Measurements from ENCODE around the gene TNPO3. TPM values are rescaled to one million over a fixed set of nuclear protein-coding genes. Genes with fewer than 3 reads are reported as not detected.
A peak's percentile ranks its signal among the peaks of the same experiment; 100 is the strongest.

The TNPO3 gene
- total RNA-seq, 1 donor from 2014 or later = 52.5 TPM

GRCh38 chr7:128988372-128988771, 66.5 kb downstream of the TNPO3 start:
- TF ChIP-seq, protein P1, sequence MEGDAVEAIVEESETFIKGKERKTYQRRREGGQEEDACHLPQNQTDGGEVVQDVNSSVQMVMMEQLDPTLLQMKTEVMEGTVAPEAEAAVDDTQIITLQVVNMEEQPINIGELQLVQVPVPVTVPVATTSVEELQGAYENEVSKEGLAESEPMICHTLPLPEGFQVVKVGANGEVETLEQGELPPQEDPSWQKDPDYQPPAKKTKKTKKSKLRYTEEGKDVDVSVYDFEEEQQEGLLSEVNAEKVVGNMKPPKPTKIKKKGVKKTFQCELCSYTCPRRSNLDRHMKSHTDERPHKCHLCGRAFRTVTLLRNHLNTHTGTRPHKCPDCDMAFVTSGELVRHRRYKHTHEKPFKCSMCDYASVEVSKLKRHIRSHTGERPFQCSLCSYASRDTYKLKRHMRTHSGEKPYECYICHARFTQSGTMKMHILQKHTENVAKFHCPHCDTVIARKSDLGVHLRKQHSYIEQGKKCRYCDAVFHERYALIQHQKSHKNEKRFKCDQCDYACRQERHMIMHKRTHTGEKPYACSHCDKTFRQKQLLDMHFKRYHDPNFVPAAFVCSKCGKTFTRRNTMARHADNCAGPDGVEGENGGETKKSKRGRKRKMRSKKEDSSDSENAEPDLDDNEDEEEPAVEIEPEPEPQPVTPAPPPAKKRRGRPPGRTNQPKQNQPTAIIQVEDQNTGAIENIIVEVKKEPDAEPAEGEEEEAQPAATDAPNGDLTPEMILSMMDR (conservative IDR thresholded peaks at IDR 0.05; ENCODE audit: low read depth, low read length) = no peak
- DNase-seq (ENCODE audit: low read depth) = no peak
- no peak overlapping the region for H3K4me3 ChIP-seq (ENCODE audit: low read depth, low read length)

DNA sequence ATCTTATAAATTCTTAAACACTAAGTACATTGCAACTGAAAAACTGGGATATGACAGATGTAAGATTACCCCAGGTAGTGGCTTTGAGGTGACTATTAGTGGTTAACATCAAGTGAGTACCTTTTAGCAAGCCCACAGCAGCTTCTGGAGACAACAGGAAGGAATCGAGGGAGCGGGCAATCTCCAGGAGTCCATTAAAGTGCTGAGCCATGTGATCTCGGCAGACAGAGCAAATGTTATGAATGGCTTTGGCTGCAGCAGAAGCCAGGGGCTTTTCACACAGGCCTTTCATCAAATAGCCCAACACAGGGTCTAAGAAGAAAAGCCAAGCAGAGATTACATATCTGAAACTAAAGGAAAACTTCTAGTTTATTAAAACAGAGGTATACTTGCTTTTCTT, 68.3 kb downstream of the TNPO3 start:
- DNase-seq (ENCODE audit: low read depth) = no peak
- no peak overlapping the region for H3K4me3 ChIP-seq (ENCODE audit: low read depth, low read length)
- TF ChIP-seq, protein P1 (conservative IDR thresholded peaks at IDR 0.05; ENCODE audit: low read depth, low read length) = no peak

- TF ChIP-seq, protein P1 (conservative IDR thresholded peaks at IDR 0.05; ENCODE audit: low read depth, low read length) = no peak
- DNase-seq (ENCODE audit: low read depth) = no peak
- no peak overlapping the region for H3K4me3 ChIP-seq (ENCODE audit: low read depth, low read length)
Measured at GRCh38 chr7:128985660-128986059, 69.3 kb downstream of the TNPO3 start.

- DNase-seq (ENCODE audit: low read depth) = no peak
- H3K4me3 ChIP-seq (ENCODE audit: low read depth, low read length) = no peak overlapping the region
- TF ChIP-seq, protein P1 (conservative IDR thresholded peaks at IDR 0.05; ENCODE audit: low read depth, low read length) = no peak
Measured at GRCh38 chr7:128982105-128982504, 72.8 kb downstream of the TNPO3 start.

DNA sequence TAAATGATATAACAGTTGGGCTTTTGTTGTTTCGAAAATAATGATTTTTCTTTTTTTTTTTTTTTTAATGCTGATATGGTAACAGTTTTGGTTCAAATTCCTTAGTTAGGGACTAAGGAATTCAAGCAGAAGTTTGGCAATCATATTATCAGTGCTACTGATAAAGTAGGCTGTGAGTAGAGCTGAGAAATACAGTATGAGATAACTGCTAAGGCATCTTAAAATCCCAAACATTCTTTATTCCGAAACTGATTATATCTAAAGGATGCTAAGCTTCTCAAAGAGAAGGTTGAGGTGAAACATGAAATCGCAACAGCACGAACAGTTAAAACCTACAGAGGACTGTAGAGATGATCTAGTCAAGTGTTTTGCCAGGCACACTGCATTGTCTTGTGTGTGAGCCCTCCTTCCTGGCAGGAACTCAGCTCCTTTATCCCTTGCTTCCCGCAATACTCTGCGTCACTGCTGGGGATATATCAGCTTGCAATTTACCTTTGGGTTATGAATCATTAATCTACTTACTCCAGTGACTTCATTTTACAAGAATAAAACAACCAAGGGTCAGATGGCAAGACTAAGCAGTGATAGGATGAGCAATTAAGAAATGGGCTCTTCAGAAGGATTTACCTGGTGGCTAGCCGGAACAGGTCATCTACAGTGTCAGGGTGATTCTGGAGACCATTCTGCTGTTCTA, 80.5 kb downstream of the TNPO3 start:
- TF ChIP-seq, protein P1 (conservative IDR thresholded peaks at IDR 0.05; ENCODE audit: low read depth, low read length) = no peak
- H3K4me3 ChIP-seq (ENCODE audit: low read depth, low read length) = no peak overlapping the region
- peak; percentile 61 for DNase-seq (ENCODE audit: low read depth)

DNA sequence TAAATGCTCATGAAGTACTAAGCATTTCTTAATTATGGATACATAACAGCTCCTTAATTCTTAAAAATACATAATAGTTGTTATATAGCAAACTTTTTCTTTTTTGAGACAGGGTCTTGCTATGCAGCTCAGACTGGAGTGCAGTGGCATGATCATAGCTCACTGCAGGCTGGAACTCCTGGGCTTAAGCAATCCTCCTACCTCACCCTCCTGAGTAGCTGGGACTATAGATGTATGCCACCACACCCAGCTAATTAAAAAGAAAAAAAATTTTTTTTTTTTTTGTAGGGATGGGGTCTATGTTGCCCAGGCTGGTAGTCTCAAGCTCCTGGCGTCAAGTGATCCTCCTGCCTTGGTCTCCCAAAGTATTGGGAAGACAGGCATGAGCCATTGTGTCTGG, 86.3 kb downstream of the TNPO3 start:
- H3K4me3 ChIP-seq (ENCODE audit: low read depth, low read length) = no peak overlapping the region
- TF ChIP-seq, protein P1 (conservative IDR thresholded peaks at IDR 0.05; ENCODE audit: low read depth, low read length) = no peak

DNA sequence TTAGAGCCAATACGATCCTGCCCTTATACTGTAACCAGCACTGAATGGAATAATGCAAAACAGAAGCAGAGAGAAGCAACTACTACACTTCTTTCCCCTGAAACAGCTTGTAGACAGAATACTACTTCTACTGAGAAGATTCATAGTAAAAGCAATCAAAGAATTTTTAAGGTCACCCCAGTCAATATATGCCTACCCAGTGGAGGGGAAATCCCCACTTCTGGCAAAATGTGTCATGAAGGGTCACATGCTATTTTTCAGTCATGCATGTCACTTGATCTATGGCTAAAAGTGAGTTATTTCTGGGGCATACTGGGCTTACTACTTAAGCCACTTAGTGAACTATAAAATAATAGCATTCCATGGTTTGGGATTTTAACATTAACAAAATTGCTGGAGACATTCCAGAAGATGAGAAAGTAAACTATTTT, 91.6 kb downstream of the TNPO3 start:
- no peak overlapping the region for H3K4me3 ChIP-seq (ENCODE audit: low read depth, low read length)
- DNase-seq (ENCODE audit: low read depth) = peak; percentile 85
- TF ChIP-seq, protein P1 (conservative IDR thresholded peaks at IDR 0.05; ENCODE audit: low read depth, low read length) = no peak

More for the DNA sequence above, 86.3 kb downstream of the TNPO3 start:
- DNase-seq (ENCODE audit: low read depth) = no peak

Data from epithelial cell of proximal tubule (primary cell).